HG02610 (cell line): Measurements from ENCODE around the gene CCL18.
"Not testable (repeated sequence)": the region's sequence is repeated elsewhere in the genome, so short reads cannot be mapped to it uniquely, and the experiment has no call there.

ENCODE experiments used
- ATAC-seq: cut with Tn5 transposase; IDR thresholded peaks from one replicate; pipeline ENCODE4 v1.9.1; 2021; ENCODE audit warnings: mild to moderate bottlenecking, moderate library complexity; ENCODE audit not compliant: unreplicated experiment

CCL18 gene

DNA sequence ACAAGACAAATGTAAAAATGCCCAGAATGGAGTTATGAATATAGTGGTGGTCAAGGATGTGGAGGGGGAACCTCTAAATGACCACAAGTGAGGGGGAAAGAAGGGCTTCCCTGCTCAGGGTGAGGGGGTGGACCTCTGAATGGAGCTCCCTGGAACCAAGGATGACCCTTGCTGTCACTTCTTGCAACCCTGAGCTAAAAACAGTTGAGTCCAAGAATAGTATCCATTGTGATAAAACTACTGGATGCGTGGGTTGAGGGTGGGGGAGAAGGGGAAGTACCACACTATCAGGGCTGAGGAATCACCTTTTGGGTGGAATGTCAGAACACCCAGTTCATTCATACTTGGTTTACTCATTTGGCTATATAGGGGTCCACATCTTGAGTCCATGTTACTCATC lies 34.9 kb downstream of the CCL18 start:
- ATAC-seq, result peak; percentile 27

DNA sequence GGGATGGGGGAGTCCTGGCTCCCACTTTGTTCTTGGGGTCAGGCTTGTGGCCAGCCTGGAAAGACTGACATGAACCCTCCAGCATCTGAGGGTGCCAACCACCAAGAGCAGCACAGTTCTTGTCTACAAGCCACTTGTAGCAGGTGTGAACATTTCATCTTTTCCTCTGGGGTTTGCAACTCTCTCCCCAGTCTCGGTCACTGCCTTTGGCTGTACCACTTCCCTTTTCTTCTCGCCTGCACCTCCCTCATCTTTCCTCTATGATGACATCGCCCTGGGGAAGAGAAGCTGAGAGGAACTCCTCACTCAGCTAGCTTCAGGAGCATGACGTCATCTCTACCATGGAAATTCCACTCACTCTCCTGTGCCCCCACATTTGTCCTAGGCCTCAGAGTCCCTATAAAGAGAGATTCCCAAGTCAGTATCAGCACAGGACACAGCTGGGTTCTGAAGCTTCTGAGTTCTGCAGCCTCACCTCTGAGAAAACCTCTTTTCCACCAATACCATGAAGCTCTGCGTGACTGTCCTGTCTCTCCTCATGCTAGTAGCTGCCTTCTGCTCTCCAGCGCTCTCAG lies 39.4 kb downstream of the CCL18 start, which contains the start of gene CCL4:
Gene CCL4 (plus strand): TSS at position 427 of the 575 bp plus-strand sequence. CDS start 79 bp downstream, at position 506.
- peak; percentile 68 for ATAC-seq

DNA sequence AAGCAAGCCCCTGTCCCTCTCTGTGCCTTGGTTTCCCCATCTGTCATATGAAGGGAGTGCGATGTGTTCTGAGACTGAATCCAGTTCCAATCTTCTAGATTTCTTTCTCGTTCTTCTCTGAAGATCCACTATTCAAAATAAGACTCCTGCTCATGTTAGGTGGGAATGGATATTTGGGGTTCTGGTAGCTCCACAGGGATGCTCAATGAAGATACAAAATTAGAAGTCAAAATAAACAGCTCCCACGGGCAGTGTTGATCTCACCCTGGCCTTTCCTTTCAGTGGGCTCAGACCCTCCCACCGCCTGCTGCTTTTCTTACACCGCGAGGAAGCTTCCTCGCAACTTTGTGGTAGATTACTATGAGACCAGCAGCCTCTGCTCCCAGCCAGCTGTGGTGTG lies 40.2 kb downstream of the CCL18 start:
- not testable (repeated sequence) for ATAC-seq

DNA sequence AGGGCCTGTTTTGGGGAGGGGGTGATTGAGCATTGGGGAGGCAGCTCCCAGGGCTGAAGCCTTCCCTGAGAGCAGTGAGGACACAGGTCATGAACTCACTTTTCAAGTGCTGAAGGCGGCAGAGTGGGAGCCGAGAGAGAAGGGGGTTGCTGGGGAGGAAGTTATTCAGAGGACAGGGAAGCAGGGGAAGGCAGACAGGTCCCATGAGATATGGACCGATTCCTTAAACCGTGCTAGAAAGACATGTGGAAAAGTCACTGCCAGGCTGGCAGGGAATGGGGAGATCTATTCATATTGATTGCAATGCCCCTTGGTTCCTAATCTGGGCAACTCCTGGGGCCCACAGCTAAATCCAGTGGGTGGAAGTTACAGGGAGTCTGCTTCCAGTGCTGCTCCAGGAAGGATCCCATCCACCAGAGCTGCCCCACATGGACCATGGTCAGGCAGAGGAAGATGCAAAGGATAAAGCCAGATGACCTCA lies 40.7 kb downstream of the CCL18 start:
- no peak for ATAC-seq

DNA sequence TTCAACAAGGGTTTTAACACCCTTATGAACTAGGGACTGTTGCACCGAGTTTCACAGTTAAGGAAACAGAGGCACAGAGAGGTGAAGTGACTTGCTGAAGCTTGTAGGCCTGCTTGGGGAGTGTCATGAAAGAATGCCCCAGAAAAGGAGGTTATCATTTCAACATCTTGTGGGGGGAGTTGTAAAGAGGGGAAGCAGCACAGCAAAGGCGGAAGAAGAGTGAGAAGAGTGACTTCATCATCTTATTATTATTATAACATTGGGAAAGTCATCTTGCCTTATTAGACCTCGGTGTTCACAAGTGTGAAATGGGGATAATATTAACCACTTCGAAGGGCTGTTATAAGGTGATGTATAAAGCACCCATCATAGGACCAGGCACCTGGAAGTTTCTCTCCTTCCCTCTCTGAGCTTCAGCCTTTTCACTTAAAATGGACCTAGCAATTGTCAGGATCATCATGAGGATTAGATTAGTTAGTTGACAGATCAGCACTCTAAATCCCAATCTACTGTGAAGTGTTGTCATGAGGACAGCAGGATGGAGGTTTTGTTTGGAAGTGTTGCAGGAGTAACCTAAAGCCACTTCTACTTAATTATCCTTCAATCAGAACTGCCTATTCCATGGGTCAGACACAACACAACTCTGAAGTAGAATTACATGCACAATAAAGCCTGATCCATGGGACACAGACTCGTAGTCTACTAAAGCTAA lies 41.9 kb downstream of the CCL18 start:
- ATAC-seq, result no peak

GRCh38 chr17:36106493-36106835 lies 42.4 kb downstream of the CCL18 start:
- ATAC-seq, result no peak

GRCh38 chr17:36107660-36108059 lies 43.6 kb downstream of the CCL18 start:
- no peak for ATAC-seq

GRCh38 chr17:36108265-36108664 lies 44.2 kb downstream of the CCL18 start:
- ATAC-seq, result not testable (repeated sequence)

GRCh38 chr17:36111068-36111490 lies 47.0 kb downstream of the CCL18 start:
- no peak for ATAC-seq

- no peak for ATAC-seq
Measured at GRCh38 chr17:36112572-36112971, 48.5 kb downstream of the CCL18 start.

DNA sequence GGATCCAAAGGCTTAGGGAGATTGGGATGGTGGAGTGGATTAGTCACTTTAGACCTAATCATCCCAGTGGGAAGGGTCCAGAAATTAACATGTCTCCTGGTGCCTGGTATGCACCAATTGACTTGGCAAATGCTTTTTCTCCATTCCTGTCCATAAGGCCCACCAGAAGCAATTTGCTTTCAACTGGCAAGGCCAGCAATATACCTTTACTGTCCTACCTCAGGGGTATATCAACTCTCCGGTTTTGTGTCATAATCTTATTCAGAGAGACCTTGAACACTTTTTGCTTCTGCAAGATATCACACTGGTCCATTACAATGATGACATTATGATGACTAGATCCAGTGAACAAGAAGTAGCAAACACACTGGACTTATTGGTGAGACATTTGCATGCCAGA lies 49.1 kb downstream of the CCL18 start:
- not testable (repeated sequence) for ATAC-seq

GRCh38 chr17:36114971-36115648 lies 51.0 kb downstream of the CCL18 start:
- not testable (repeated sequence) for ATAC-seq

- ATAC-seq, result not testable (repeated sequence)
Measured at GRCh38 chr17:36115649-36115977, 51.5 kb downstream of the CCL18 start.

- peak; percentile 75 for ATAC-seq
Measured at GRCh38 chr17:36117505-36118382, 53.7 kb downstream of the CCL18 start.

- no peak for ATAC-seq
Measured at GRCh38 chr17:36118477-36119353, 54.6 kb downstream of the CCL18 start.

- no peak for ATAC-seq
Measured at GRCh38 chr17:36120221-36120620, 56.1 kb downstream of the CCL18 start.

- ATAC-seq, result not testable (repeated sequence)
Measured at GRCh38 chr17:36121099-36121498, 57.0 kb downstream of the CCL18 start.
